Right lobe of liver (tissue), 6 donors: ENCODE measurements around the gene CAMTA1. TPM values are rescaled to one million over a fixed set of nuclear protein-coding genes. Genes with fewer than 3 reads are reported as not detected.
A peak's percentile ranks its signal among the peaks of the same experiment; 100 is the strongest.

Source experiments
- ATAC-seq, 4 donors: fragments of 200-7000 bp; cut with Tn5 transposase; one replicate each; pipeline ENCODE4 v1.9.1; 2020; ENCODE audit warnings: mild to moderate bottlenecking in 4 of 4, moderate library complexity in 4 of 4
- DNase-seq, 3 donors: peaks; one replicate each; pipeline ENCODE4 v3.0.0-alpha.2; 2020
- H3K27ac ChIP-seq, 3 donors: fragments of 200-600 bp; one replicate each; pipeline ENCODE4 v1.8.0; 2022
- H3K27me3 ChIP-seq, 2 donors: fragments of 200-600 bp; one replicate each; pipeline ENCODE4 v1.8.0; 2022
- H3K36me3 ChIP-seq, 4 donors: fragments of 200-600 bp; sonication (generic) in 1 of 4; one replicate each; pipeline versions ENCODE4 v1.5.1 to v1.8.0; 2017 to 2022; ENCODE audit warnings: control low read depth in 1 of 4
- H3K4me1 ChIP-seq, 4 donors: fragments of 200-600 bp; sonication (generic) in 1 of 4; one replicate each; pipeline versions ENCODE4 v1.5.1 to v1.8.0; 2017 to 2022; ENCODE audit warnings: control low read depth in 1 of 4
- H3K4me3 ChIP-seq, 3 donors: fragments of 200-600 bp; one replicate each; pipeline ENCODE4 v1.8.0; 2022
- H3K9me3 ChIP-seq, 4 donors: fragments of 200-600 bp; sonication (generic) in 1 of 4; one replicate each; pipeline versions ENCODE4 v1.5.1 to v1.8.0; 2017 to 2022; ENCODE audit warnings: control low read depth in 1 of 4
- CTCF ChIP-seq, 4 donors: fragments of 200-600 bp in 3 of 4; fragments of 450-650 bp in 1 of 4; IDR thresholded peaks; one replicate each; pipeline versions ENCODE4 v1.5.1 to v1.8.0; 2016 to 2022; ENCODE audit warnings: antibody characterized with exemption in 4 of 4, mild to moderate bottlenecking in 2 of 4
- POLR2A ChIP-seq: fragments of 450-650 bp; IDR thresholded peaks from one replicate; pipeline ENCODE4 v1.6.1; 2017; ENCODE audit warnings: antibody characterized with exemption, mild to moderate bottlenecking
- whole genome bisulfite sequencing: methylation state at CpG from one replicate; pipeline ENCODE4 v1.1.6; 2018; ENCODE audit warnings: low coverage, low lambda C conversion rate; ENCODE audit not compliant: insufficient coverage; ENCODE audit errors: missing lambda C conversion rate; 5-methylcytosine and 5-hydroxymethylcytosine counted together
- intact Hi-C, 2 donors: fragments of 100-400 bp; cut with DNase I; formaldehyde crosslinking; loops; one replicate each; pipeline versions ENCODE4 v1.11.2 to v1.14.1; 2022
- total RNA-seq, 6 experiments: library from RNA; depleted of rRNA in 2 of 6; stranded (reverse); fragments of >200 nt in 2 of 6; fragmentation: NEBNext Ultra II Directional in 3 of 6; extraction: Animal tissue kit (Norgen Biotek cat#: 25700) in 3 of 6; gene quantifications; one replicate each; pipeline versions ENCODE4 v1.1.0 to v1.2.4, GENCODE V29; 2016 to 2023
- donor health status: DM: no; HTN: yes; CAD: no.
- donor health status: DM: no; HTN: no; CAD: no.
- donor health status: DM: no; HTN: no; CAD: no.
- donor health status: DM: no; HTN: yes; CAD: no.
- donor health status: DM: no; HTN: yes; CAD: no.

The CAMTA1 gene
- total RNA-seq, 6 experiments from 2014 or later = 32.3 to 49.4 (median 37.2) TPM

- no peaks in the 10 kb centered on the region for H3K27me3 ChIP-seq
- H3K9me3 ChIP-seq = no peaks in the 10 kb centered on the region
- WGBS = 11% methylated on average over 3 of the region's 14 CpGs
- no peak overlapping the region for H3K4me3 ChIP-seq
- H3K4me1 ChIP-seq = no peaks in the 10 kb centered on the region
- intact Hi-C loops = no loop called here
- peak overlapping the region in 1 of 3 donors; percentile 18 for H3K27ac ChIP-seq
- H3K36me3 ChIP-seq = no peaks in the 10 kb centered on the region
- TF ChIP-seq POLR2A (no peak), CTCF (IDR thresholded peaks at IDR 0.05) (no peak)
- peak; percentile 11 to 86 (median 46) for ATAC-seq
- DNase-seq = peak in 1 of 3 donors; percentile 54
Measured at GRCh38 chr1:7478809-7479499, 693.7 kb downstream of the CAMTA1 start.

- no peaks in the 10 kb centered on the region for H3K9me3 ChIP-seq
- intact Hi-C loops = no loop called here
- ATAC-seq = no peak
- no peaks in the 10 kb centered on the region for H3K36me3 ChIP-seq
- no peak for DNase-seq
- H3K27ac ChIP-seq = no peak overlapping the region
- H3K4me3 ChIP-seq = no peak overlapping the region
- H3K27me3 ChIP-seq = no peaks in the 10 kb centered on the region
- H3K4me1 ChIP-seq = no peaks in the 10 kb centered on the region
- 73% methylated on average over 3 of the region's 3 CpGs for WGBS
- no peak for TF ChIP-seq POLR2A
- TF ChIP-seq CTCF (IDR thresholded peaks at IDR 0.05) = no peak
Measured at GRCh38 chr1:7479571-7479970, 694.3 kb downstream of the CAMTA1 start.

- Histone ChIP-seq H3K27me3 (no peaks in the 10 kb centered on the region), H3K9me3 (no peaks in the 10 kb centered on the region), H3K27ac (no peak overlapping the region), H3K36me3 (no peaks in the 10 kb centered on the region), H3K4me3 (no peak overlapping the region), H3K4me1 (no peaks in the 10 kb centered on the region)
- intact Hi-C loops = no loop called here
- TF ChIP-seq POLR2A (no peak), CTCF (IDR thresholded peaks at IDR 0.05) (no peak)
- ATAC-seq = no peak
- 66% methylated on average over 3 of the region's 3 CpGs for WGBS
- DNase-seq = no peak
Measured at GRCh38 chr1:7481194-7481593, 695.9 kb downstream of the CAMTA1 start.

- Histone ChIP-seq H3K27me3 (no peaks in the 10 kb centered on the region), H3K4me1 (no peaks in the 10 kb centered on the region), H3K9me3 (no peaks in the 10 kb centered on the region), H3K4me3 (no peak overlapping the region), H3K36me3 (no peaks in the 10 kb centered on the region), H3K27ac (no peak overlapping the region)
- WGBS = 72% methylated on average over 5 of the region's 6 CpGs
- no peak for DNase-seq
- TF ChIP-seq CTCF (IDR thresholded peaks at IDR 0.05) (no peak), POLR2A (no peak)
- intact Hi-C loops = no loop called here
- ATAC-seq = no peak
Measured at GRCh38 chr1:7482077-7482476, 696.8 kb downstream of the CAMTA1 start.
